Measurements from ENCODE around the gene ITGB3BP. TPM values are rescaled to one million over a fixed set of nuclear protein-coding genes. Genes with fewer than 3 reads are reported as not detected.

Gene ITGB3BP
- total RNA-seq, 1 experiment from 2014 or later, result 47.2 TPM

- Histone ChIP-seq H3K18ac (ENCODE audit: insufficient read length, low read depth, low read length) (no peak overlapping the region), H2BK20ac (ENCODE audit: low read depth, low read length, poor library complexity, severe bottlenecking) (no peak overlapping the region), H4K5ac (ENCODE audit: insufficient read length, low read depth, low read length) (no peak overlapping the region), H3K79me1 (ENCODE audit: insufficient read depth, low read depth, low read length, poor library complexity, severe bottlenecking) (no peaks in the 10 kb centered on the region), H3K27me3 (ENCODE audit: insufficient read depth, low read length) (no peaks in the 10 kb centered on the region), H3K4me1 (ENCODE audit: insufficient read depth, low read length) (no peaks in the 10 kb centered on the region), H3K4ac (ENCODE audit: low read depth, low read length) (no peak overlapping the region), H4K8ac (replicated peaks; ENCODE audit: insufficient read length, low read depth, low read length) (no peak overlapping the region), H3K79me2 (ENCODE audit: insufficient read depth, low read length) (no peaks in the 10 kb centered on the region), H3T11ph (ENCODE audit: low read length) (no peak overlapping the region), H3K23me2 (ENCODE audit: insufficient read length, low read depth, low read length, poor library complexity, severe bottlenecking) (no peaks in the 10 kb centered on the region), H2AK5ac (ENCODE audit: insufficient read length, low read length) (no peak overlapping the region), H3K4me2 (ENCODE audit: insufficient read depth, insufficient read length, low read length) (no peak overlapping the region), H3K23ac (ENCODE audit: insufficient read length, low read depth, low read length) (no peak overlapping the region), H4K91ac (ENCODE audit: insufficient read length, low read depth, low read length) (no peak overlapping the region), H3K9ac (ENCODE audit: extremely low read depth, insufficient read length, low read length) (no peak overlapping the region), H2BK120ac (ENCODE audit: low read depth, low read length, poor library complexity, severe bottlenecking) (no peak overlapping the region), H2BK12ac (ENCODE audit: insufficient read length, low read depth, low read length) (no peak overlapping the region), H4K20me1 (ENCODE audit: control insufficient read depth, insufficient read depth, insufficient read length) (no peaks in the 10 kb centered on the region), H3K9me3 (ENCODE audit: control insufficient read depth, low read depth, low read length) (no peaks in the 10 kb centered on the region), H3K14ac (ENCODE audit: insufficient read depth, low read length) (no peak overlapping the region), H2BK15ac (ENCODE audit: low read depth, low read length) (no peak overlapping the region), H2AFZ (ENCODE audit: low read length) (no peak overlapping the region), H2BK5ac (ENCODE audit: insufficient read length, low read length) (no peak overlapping the region), H3K56ac (ENCODE audit: insufficient read length, low read depth, low read length) (no peak overlapping the region), H3K27ac (ENCODE audit: insufficient read length, low read depth, low read length) (no peak overlapping the region)
- TF ChIP-seq, protein P1, sequence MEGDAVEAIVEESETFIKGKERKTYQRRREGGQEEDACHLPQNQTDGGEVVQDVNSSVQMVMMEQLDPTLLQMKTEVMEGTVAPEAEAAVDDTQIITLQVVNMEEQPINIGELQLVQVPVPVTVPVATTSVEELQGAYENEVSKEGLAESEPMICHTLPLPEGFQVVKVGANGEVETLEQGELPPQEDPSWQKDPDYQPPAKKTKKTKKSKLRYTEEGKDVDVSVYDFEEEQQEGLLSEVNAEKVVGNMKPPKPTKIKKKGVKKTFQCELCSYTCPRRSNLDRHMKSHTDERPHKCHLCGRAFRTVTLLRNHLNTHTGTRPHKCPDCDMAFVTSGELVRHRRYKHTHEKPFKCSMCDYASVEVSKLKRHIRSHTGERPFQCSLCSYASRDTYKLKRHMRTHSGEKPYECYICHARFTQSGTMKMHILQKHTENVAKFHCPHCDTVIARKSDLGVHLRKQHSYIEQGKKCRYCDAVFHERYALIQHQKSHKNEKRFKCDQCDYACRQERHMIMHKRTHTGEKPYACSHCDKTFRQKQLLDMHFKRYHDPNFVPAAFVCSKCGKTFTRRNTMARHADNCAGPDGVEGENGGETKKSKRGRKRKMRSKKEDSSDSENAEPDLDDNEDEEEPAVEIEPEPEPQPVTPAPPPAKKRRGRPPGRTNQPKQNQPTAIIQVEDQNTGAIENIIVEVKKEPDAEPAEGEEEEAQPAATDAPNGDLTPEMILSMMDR (conservative IDR thresholded peaks at IDR 0.05), result no peak
- DNase-seq, result no peak
- Mint-ChIP-seq H3K4me3 (no peak overlapping the region), H3K27ac (no peak overlapping the region), H3K36me3 (ENCODE audit: insufficient read depth in 1 of 3, low read depth in 3 of 3) (no peaks in the 10 kb centered on the region), H3K9me3 (no peaks in the 10 kb centered on the region), H3K27me3 (ENCODE audit: low read depth) (no peaks in the 10 kb centered on the region), H3K4me1 (no peaks in the 10 kb centered on the region)
- no CpG with 5 or more reads among the region's 13 CpGs for WGBS (ENCODE audit: extremely low coverage, insufficient read length, low lambda C conversion rate)
Measured at GRCh38 chr1:63548877-63549276, 25.9 kb upstream of the ITGB3BP start.

Data from H9 (cell line).